ENCODE results near the gene S100A8.
"Not testable (repeated sequence)": the region's sequence is repeated elsewhere in the genome, so short reads cannot be mapped to it uniquely, and the experiment has no call there.

The S100A8 gene

GRCh38 chr1:153415850-153416570 is 25.1 kb upstream of the S100A8 start, which contains the start of gene S100A7A:
Gene S100A7A (plus strand): TSS chr1:153416520. CDS start chr1:153418083, 1,563 bp downstream.
- DNase-seq, result no peak

- DNase-seq, result not testable (repeated sequence)
These were observed 23.1 kb upstream of the S100A8 start for GRCh38 chr1:153413961-153414360.

- DNase-seq, result not testable (repeated sequence)
These were observed 16.4 kb upstream of the S100A8 start for GRCh38 chr1:153407274-153407673.

- not testable (repeated sequence) for DNase-seq
These were observed 15.1 kb upstream of the S100A8 start for GRCh38 chr1:153405825-153406599.

GRCh38 chr1:153404768-153405167 is 13.9 kb upstream of the S100A8 start:
- peak; percentile 5 for DNase-seq

GRCh38 chr1:153404086-153404635 is 13.3 kb upstream of the S100A8 start:
- DNase-seq, result no peak

- DNase-seq, result no peak
These were observed 12.7 kb upstream of the S100A8 start for GRCh38 chr1:153403421-153404085.

GRCh38 chr1:153402226-153402625 is 11.4 kb upstream of the S100A8 start:
- no peak for DNase-seq

- DNase-seq, result no peak
These were observed 10.6 kb upstream of the S100A8 start for GRCh38 chr1:153401461-153401860.

GRCh38 chr1:153400244-153400643 is 9.4 kb upstream of the S100A8 start:
- DNase-seq, result no peak

GRCh38 chr1:153399401-153400055 is 8.7 kb upstream of the S100A8 start:
- DNase-seq, result no peak

GRCh38 chr1:153397924-153398651 is 7.2 kb upstream of the S100A8 start:
- no peak for DNase-seq

- no peak for DNase-seq
These were observed 6.4 kb upstream of the S100A8 start for GRCh38 chr1:153397051-153397923.

GRCh38 chr1:153396461-153396860 is 5.6 kb upstream of the S100A8 start:
- no peak for DNase-seq

GRCh38 chr1:153395776-153396175 is 4.9 kb upstream of the S100A8 start:
- no peak for DNase-seq

- DNase-seq, result no peak
These were observed 4.3 kb upstream of the S100A8 start for GRCh38 chr1:153395136-153395685.

GRCh38 chr1:153394391-153394790 is 3.5 kb upstream of the S100A8 start:
- DNase-seq, result no peak

- DNase-seq, result no peak
These were observed 3.1 kb upstream of the S100A8 start for GRCh38 chr1:153393926-153394325.

GRCh38 chr1:153392822-153393221 is 1.9 kb upstream of the S100A8 start:
- no peak for DNase-seq

GRCh38 chr1:153392258-153392657 is 1.4 kb upstream of the S100A8 start:
- DNase-seq, result no peak

Measured in GF-D8 (cell line).